ENCODE measurements around the gene ZDHHC14.

ZDHHC14 gene

GRCh38 chr6:157538698-157539097, 157.7 kb downstream of the ZDHHC14 start:
- no peak for DNase-seq (ENCODE audit: low read depth in 1 of 2, low spot score in 1 of 2)
- no peak for TF ChIP-seq CTCF (IDR thresholded peaks at IDR 0.05; ENCODE audit: insufficient read depth, low read length)
- H3K4me3 ChIP-seq (replicated peaks; ENCODE audit: insufficient read depth, low read length), result no peak overlapping the region
- no peaks in the 10 kb centered on the region for H3K27me3 ChIP-seq (ENCODE audit: insufficient read depth, poor library complexity, severe bottlenecking)
- H3K27ac ChIP-seq (replicated peaks), result no peak overlapping the region; the same call in 1 of the 2 replicates

GRCh38 chr6:157539421-157539822, 158.4 kb downstream of the ZDHHC14 start:
- Histone ChIP-seq H3K27ac (replicated peaks) (no peak overlapping the region; the same call in 1 of the 2 replicates), H3K27me3 (ENCODE audit: insufficient read depth, poor library complexity, severe bottlenecking) (no peaks in the 10 kb centered on the region), H3K4me3 (replicated peaks; ENCODE audit: insufficient read depth, low read length) (no peak overlapping the region)
- TF ChIP-seq CTCF (IDR thresholded peaks at IDR 0.05; ENCODE audit: insufficient read depth, low read length) (no peak), GABPA (IDR thresholded peaks at IDR 0.05; ENCODE audit: low read depth) (no peak), POLR2AphosphoS5 (IDR thresholded peaks at IDR 0.05; ENCODE audit: low read depth) (no peak), SPI1 (IDR thresholded peaks at IDR 0.05; ENCODE audit: borderline replicate concordance, low read depth) (no peak), REST (IDR thresholded peaks at IDR 0.05; ENCODE audit: insufficient replicate concordance, low read depth) (no peak)
- no peak for DNase-seq (ENCODE audit: low read depth in 1 of 2, low spot score in 1 of 2)

GRCh38 chr6:157539900-157540752, 159.1 kb downstream of the ZDHHC14 start:
- H3K27ac ChIP-seq (replicated peaks), result no peak overlapping the region
- no peaks in the 10 kb centered on the region for H3K27me3 ChIP-seq (ENCODE audit: insufficient read depth, poor library complexity, severe bottlenecking)
- H3K4me3 ChIP-seq (replicated peaks; ENCODE audit: insufficient read depth, low read length), result no peak overlapping the region
- DNase-seq (ENCODE audit: low read depth in 1 of 2, low spot score in 1 of 2), result no peak
- TF ChIP-seq SPI1 (IDR thresholded peaks at IDR 0.05; ENCODE audit: borderline replicate concordance, low read depth) (no peak), REST (IDR thresholded peaks at IDR 0.05; ENCODE audit: insufficient replicate concordance, low read depth) (no peak), POLR2AphosphoS5 (IDR thresholded peaks at IDR 0.05; ENCODE audit: low read depth) (no peak), GABPA (IDR thresholded peaks at IDR 0.05; ENCODE audit: low read depth) (no peak), CTCF (IDR thresholded peaks at IDR 0.05; ENCODE audit: insufficient read depth, low read length) (no peak)
